Measurements from ENCODE around the gene FEM1B. TPM values are rescaled to one million over a fixed set of nuclear protein-coding genes. Genes with fewer than 3 reads are reported as not detected.

FEM1B gene
- total RNA-seq, 1 experiment from 2014 or later: 47.7 TPM

DNA sequence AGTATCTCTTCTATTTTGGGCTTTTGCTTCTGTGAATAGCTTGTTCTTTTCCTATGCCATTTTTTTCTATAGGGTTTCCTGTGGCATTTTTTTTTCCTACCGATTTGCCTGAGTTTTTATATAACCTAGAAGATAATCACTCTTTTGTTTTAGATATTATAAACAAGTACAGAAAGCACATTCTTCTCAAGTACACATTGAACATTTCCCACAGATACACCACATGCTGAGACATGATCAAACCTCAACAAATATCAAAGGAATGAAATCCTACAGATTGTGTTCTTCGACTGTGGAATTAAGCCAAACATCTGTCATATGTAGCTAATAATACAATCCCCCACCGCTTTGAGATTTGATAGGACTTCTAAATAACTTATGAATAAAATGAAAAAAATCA, 9.1 kb upstream of the FEM1B start:
- Histone ChIP-seq H3K4me1 (replicated peaks) (peaks cover 25% of the 10 kb centered on the region), H3K27ac (no peak overlapping the region), H3K27me3 (replicated peaks) (peaks cover 13% of the 10 kb centered on the region), H3K9me3 (replicated peaks) (no peaks in the 10 kb centered on the region), H3K4me3 (no peak overlapping the region), H3K36me3 (no peaks in the 10 kb centered on the region)
- DNase-seq (ENCODE audit: low read depth in 1 of 2, low spot score in 2 of 2): no peak

- Histone ChIP-seq H3K36me3 (no peaks in the 10 kb centered on the region), H3K9me3 (replicated peaks) (no peaks in the 10 kb centered on the region), H3K27me3 (replicated peaks) (no peaks in the 10 kb centered on the region), H3K27ac (peak overlapping the region; percentile 46), H3K4me3 (no peak overlapping the region), H3K4me1 (replicated peaks) (peaks cover 35% of the 10 kb centered on the region)
- peak; percentile 60 to 67 for DNase-seq (ENCODE audit: low read depth in 1 of 2, low spot score in 2 of 2)
Observed at GRCh38 chr15:68271854-68272471, 5.6 kb upstream of the FEM1B start.

GRCh38 chr15:68272721-68273271, 4.7 kb upstream of the FEM1B start:
- Histone ChIP-seq H3K9me3 (replicated peaks) (no peaks in the 10 kb centered on the region), H3K27ac (peak overlapping the region; percentile 46; the same call in 1 of the 2 replicates), H3K4me3 (no peak overlapping the region), H3K36me3 (peaks cover 2% of the 10 kb centered on the region), H3K27me3 (replicated peaks) (no peaks in the 10 kb centered on the region), H3K4me1 (replicated peaks) (peaks cover 39% of the 10 kb centered on the region)
- peak in 1 of 2 experiments; percentile 15 for DNase-seq (ENCODE audit: low read depth in 1 of 2, low spot score in 2 of 2)

DNA sequence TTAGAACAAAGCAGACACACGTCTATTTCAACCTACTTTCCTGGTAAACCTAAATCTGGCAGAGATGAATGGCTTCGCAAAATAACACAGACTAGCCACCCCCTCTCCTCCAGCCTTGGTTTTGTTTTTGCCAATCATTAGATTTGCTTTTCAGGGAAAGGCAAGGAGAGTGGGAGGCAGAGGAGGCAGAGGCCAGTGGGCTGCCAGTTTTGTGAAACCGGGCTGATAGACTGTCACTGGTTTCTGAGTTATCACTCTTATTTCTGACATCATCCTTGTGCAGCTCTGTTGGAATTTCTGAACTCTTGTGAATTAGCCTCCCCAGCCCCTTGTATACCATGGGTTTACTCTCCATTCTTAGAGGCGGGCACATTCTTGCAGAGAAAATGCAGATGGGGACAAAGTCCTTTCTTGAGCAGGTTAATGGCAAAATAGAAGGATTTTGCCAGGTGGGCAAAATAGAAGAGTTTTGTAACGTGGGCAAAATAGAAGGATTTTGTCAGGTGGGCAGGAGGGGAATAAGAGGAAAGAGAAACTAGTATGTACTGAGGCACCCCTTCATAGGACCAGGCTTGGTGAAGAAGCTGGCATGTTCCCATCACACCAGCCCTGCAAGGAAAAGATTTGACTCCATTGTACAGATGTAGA, 3.2 kb upstream of the FEM1B start:
- Histone ChIP-seq H3K9me3 (replicated peaks) (no peaks in the 10 kb centered on the region), H3K4me3 (no peak overlapping the region), H3K4me1 (replicated peaks) (peaks cover 39% of the 10 kb centered on the region), H3K36me3 (peaks cover 12% of the 10 kb centered on the region), H3K27me3 (replicated peaks) (no peaks in the 10 kb centered on the region), H3K27ac (no peak overlapping the region)
- no peak for DNase-seq (ENCODE audit: low read depth in 1 of 2, low spot score in 2 of 2)

GRCh38 chr15:68275165-68275746, 2.3 kb upstream of the FEM1B start:
- Histone ChIP-seq H3K36me3 (peaks cover 21% of the 10 kb centered on the region), H3K4me1 (replicated peaks) (peaks cover 47% of the 10 kb centered on the region), H3K27ac (no peak overlapping the region), H3K9me3 (replicated peaks) (no peaks in the 10 kb centered on the region), H3K27me3 (replicated peaks) (no peaks in the 10 kb centered on the region), H3K4me3 (no peak overlapping the region)
- DNase-seq (ENCODE audit: low read depth in 1 of 2, low spot score in 2 of 2): no peak

GRCh38 chr15:68276668-68277067, 877 bp upstream of the FEM1B start:
- Histone ChIP-seq H3K9me3 (replicated peaks) (no peaks in the 10 kb centered on the region), H3K27me3 (replicated peaks) (no peaks in the 10 kb centered on the region), H3K36me3 (peaks cover 31% of the 10 kb centered on the region), H3K4me3 (peak overlapping the region; percentile 93), H3K27ac (peak overlapping the region; percentile 87), H3K4me1 (replicated peaks) (peaks cover 54% of the 10 kb centered on the region)
- DNase-seq (ENCODE audit: low read depth in 1 of 2, low spot score in 2 of 2): no peak

- Histone ChIP-seq H3K4me3 (peak overlapping the region; percentile 93), H3K36me3 (peaks cover 31% of the 10 kb centered on the region), H3K27ac (peak overlapping the region; percentile 87), H3K27me3 (replicated peaks) (no peaks in the 10 kb centered on the region), H3K9me3 (replicated peaks) (no peaks in the 10 kb centered on the region), H3K4me1 (replicated peaks) (peaks cover 54% of the 10 kb centered on the region)
- DNase-seq (ENCODE audit: low read depth in 1 of 2, low spot score in 2 of 2): peak in 1 of 2 experiments; percentile 54
Observed at GRCh38 chr15:68277131-68277602, 378 bp upstream of the FEM1B start.

- Histone ChIP-seq H3K36me3 (peaks cover 31% of the 10 kb centered on the region), H3K4me1 (replicated peaks) (peaks cover 44% of the 10 kb centered on the region), H3K4me3 (peak overlapping the region; percentile 93), H3K9me3 (replicated peaks) (no peaks in the 10 kb centered on the region), H3K27ac (peak overlapping the region; percentile 87), H3K27me3 (replicated peaks) (no peaks in the 10 kb centered on the region)
- peak in 1 of 2 experiments; percentile 71 for DNase-seq (ENCODE audit: low read depth in 1 of 2, low spot score in 2 of 2)
Observed at GRCh38 chr15:68278345-68278594, 725 bp downstream of the FEM1B start.

DNA sequence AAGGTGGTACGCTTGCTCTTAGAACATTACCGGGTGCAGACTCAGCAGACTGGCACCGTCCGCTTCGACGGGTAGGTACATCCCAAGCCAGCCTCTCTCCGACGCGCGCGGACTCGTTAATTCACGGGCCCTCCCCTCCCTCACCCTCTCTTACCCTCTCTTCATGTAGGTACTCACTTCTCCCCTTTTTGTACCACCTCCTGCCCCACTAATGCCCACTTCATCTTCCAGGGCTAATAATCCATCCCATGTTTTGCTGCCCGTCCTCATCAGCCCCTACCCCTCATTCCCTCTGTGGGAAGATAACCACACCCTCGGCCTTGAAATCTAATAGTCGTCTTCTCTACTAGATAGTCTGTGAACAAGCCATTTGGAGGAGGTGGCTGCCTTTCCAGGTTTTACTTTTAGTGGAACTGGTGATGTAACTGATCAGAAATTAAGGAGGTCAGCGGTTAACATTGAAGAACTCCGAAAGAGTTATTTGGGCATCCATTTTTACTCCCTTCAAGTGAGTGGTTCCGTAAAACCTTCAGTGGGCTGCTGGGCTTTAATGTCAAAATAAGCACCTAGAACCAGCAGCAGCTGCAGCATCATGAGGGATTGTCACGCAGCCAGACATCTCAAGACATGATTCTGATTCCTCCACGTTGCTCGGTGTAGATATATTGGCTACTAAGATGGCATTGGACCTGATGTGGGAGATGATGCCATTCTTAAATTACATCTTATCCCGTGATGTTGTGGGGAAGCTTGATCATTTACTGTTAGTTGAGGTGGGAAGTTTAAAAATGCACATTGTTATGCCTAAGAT, 1.3 kb downstream of the FEM1B start:
- no peak for DNase-seq (ENCODE audit: low read depth in 1 of 2, low spot score in 2 of 2)
- no peaks in the 10 kb centered on the region for H3K9me3 ChIP-seq (replicated peaks)
- H3K36me3 ChIP-seq: peaks cover 31% of the 10 kb centered on the region
- peak overlapping the region; percentile 93 for H3K4me3 ChIP-seq
- H3K4me1 ChIP-seq (replicated peaks): peaks cover 40% of the 10 kb centered on the region
- H3K27ac ChIP-seq: peak overlapping the region; percentile 87
- no peaks in the 10 kb centered on the region for H3K27me3 ChIP-seq (replicated peaks)

- Histone ChIP-seq H3K27ac (no peak overlapping the region), H3K4me3 (peak overlapping the region; percentile 93), H3K36me3 (peaks cover 38% of the 10 kb centered on the region), H3K4me1 (replicated peaks) (peaks cover 40% of the 10 kb centered on the region), H3K9me3 (replicated peaks) (no peaks in the 10 kb centered on the region), H3K27me3 (replicated peaks) (no peaks in the 10 kb centered on the region)
- no peak for DNase-seq (ENCODE audit: low read depth in 1 of 2, low spot score in 2 of 2)
Observed at GRCh38 chr15:68279779-68280753, 2.5 kb downstream of the FEM1B start.

DNA sequence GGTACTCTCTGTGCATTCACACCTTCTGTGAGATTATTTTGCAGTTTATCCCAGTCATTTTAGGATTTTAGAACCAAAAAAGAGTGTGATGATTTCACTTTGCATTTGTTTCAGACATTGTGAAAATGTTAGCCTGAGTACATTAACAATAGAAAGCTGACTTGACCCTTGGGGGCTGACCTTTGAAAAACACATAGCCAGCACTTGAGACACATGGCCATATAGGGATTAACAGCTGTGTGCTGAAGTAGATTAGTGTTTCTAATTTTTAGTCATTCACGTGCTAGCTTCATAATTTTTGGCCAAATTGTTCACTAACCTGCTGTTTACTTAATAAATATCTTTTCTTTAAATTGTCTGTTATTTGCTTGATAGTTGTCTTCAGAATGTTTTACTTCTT, 3.5 kb downstream of the FEM1B start:
- H3K4me3 ChIP-seq: no peak overlapping the region
- no peaks in the 10 kb centered on the region for H3K27me3 ChIP-seq (replicated peaks)
- H3K4me1 ChIP-seq (replicated peaks): peaks cover 40% of the 10 kb centered on the region
- no peak overlapping the region for H3K27ac ChIP-seq
- peaks cover 42% of the 10 kb centered on the region for H3K36me3 ChIP-seq
- H3K9me3 ChIP-seq (replicated peaks): no peaks in the 10 kb centered on the region
- no peak for DNase-seq (ENCODE audit: low read depth in 1 of 2, low spot score in 2 of 2)

GRCh38 chr15:68283401-68283800, 5.9 kb downstream of the FEM1B start:
- no peak overlapping the region for H3K27ac ChIP-seq
- H3K4me1 ChIP-seq (replicated peaks): peaks cover 28% of the 10 kb centered on the region
- no peaks in the 10 kb centered on the region for H3K9me3 ChIP-seq (replicated peaks)
- peaks cover 45% of the 10 kb centered on the region for H3K36me3 ChIP-seq
- no peaks in the 10 kb centered on the region for H3K27me3 ChIP-seq (replicated peaks)
- DNase-seq (ENCODE audit: low read depth in 1 of 2, low spot score in 2 of 2): no peak
- no peak overlapping the region for H3K4me3 ChIP-seq
